DOHH2 (cell line): ENCODE measurements around the gene VGF.
"Not testable (repeated sequence)": the region's sequence is repeated elsewhere in the genome, so short reads cannot be mapped to it uniquely, and the experiment has no call there.

Experiments used
- H3F3A ChIP-seq: fragments of 200-600 bp; sonication (generic), shearing (Covaris generic); 2 replicates; pipeline ENCODE4 v1.6.0; 2016; ENCODE audit warnings: antibody characterized with exemption, mild to moderate bottlenecking; ENCODE audit not compliant: control insufficient read depth, insufficient read depth
- H3K27ac ChIP-seq: fragments of 200-600 bp; sonication (generic); 2 replicates; pipeline ENCODE4 v1.5.1; 2014; ENCODE audit warnings: low read depth, mild to moderate bottlenecking, low read length, moderate library complexity
- H3K27me3 ChIP-seq: fragments of 200-600 bp; sonication (generic); 2 replicates; pipeline ENCODE4 v1.6.1; 2014; ENCODE audit warnings: mild to moderate bottlenecking, low read length, mixed read lengths; ENCODE audit not compliant: control insufficient read depth
- H3K36me3 ChIP-seq: fragments of 200-600 bp; sonication (generic); 2 replicates; pipeline ENCODE4 v1.6.1; 2014; ENCODE audit warnings: mild to moderate bottlenecking, low read length, moderate library complexity, mixed read lengths; ENCODE audit not compliant: control insufficient read depth
- H3K4me1 ChIP-seq: fragments of 200-600 bp; sonication (generic); 2 replicates; pipeline ENCODE4 v1.6.1; 2014; ENCODE audit warnings: mild to moderate bottlenecking, low read length, mixed read lengths; ENCODE audit not compliant: control insufficient read depth
- H3K4me2 ChIP-seq: fragments of 200-600 bp; sonication (generic); 2 replicates; pipeline ENCODE4 v1.6.0; 2014; ENCODE audit warnings: mild to moderate bottlenecking, low read length, moderate library complexity
- H3K4me3 ChIP-seq: fragments of 200-600 bp; sonication (generic); 2 replicates; pipeline ENCODE4 v1.5.1; 2014; ENCODE audit warnings: mild to moderate bottlenecking, low read length, mixed read lengths
- H3K79me2 ChIP-seq: fragments of 200-600 bp; sonication (generic); 2 replicates; pipeline ENCODE4 v1.6.1; 2014; ENCODE audit warnings: mild to moderate bottlenecking, low read length, mixed read lengths; ENCODE audit not compliant: control insufficient read depth
- H3K9me2 ChIP-seq: fragments of 200-600 bp; sonication (generic); replicated peaks from 2 replicates; pipeline ENCODE4 v1.6.1; 2014; ENCODE audit warnings: mild to moderate bottlenecking, low read length, mixed read lengths; ENCODE audit not compliant: control insufficient read depth
- H3K9me3 ChIP-seq: fragments of 200-600 bp; sonication (generic); 2 replicates; pipeline ENCODE4 v1.6.1; 2014; ENCODE audit warnings: antibody characterized with exemption, low read length, mixed read lengths; ENCODE audit not compliant: control insufficient read depth, insufficient read depth
- H4K20me1 ChIP-seq: fragments of 200-600 bp; sonication (generic); 2 replicates; pipeline ENCODE4 v1.6.0; 2014; ENCODE audit warnings: low read depth, mild to moderate bottlenecking, antibody characterized with exemption, low read length, moderate library complexity; ENCODE audit not compliant: control insufficient read depth, insufficient read depth
- EZH2phosphoT487 ChIP-seq: fragments of 200-600 bp; sonication (generic); IDR thresholded peaks from 2 replicates; pipeline ENCODE4 v1.6.1; 2017; ENCODE audit warnings: borderline replicate concordance, mild to moderate bottlenecking, antibody characterized with exemption, low read length, moderate library complexity, mixed read lengths
- TF ChIP-seq, protein P1 (sequence below): fragments of 200-600 bp; sonication (generic); IDR thresholded peaks from one replicate; pipeline ENCODE4 v1.5.1; 2014; ENCODE audit warnings: antibody characterized with exemption, mild to moderate bottlenecking, low read depth, low read length; ENCODE audit not compliant: poor library complexity, severe bottlenecking

Gene VGF

DNA sequence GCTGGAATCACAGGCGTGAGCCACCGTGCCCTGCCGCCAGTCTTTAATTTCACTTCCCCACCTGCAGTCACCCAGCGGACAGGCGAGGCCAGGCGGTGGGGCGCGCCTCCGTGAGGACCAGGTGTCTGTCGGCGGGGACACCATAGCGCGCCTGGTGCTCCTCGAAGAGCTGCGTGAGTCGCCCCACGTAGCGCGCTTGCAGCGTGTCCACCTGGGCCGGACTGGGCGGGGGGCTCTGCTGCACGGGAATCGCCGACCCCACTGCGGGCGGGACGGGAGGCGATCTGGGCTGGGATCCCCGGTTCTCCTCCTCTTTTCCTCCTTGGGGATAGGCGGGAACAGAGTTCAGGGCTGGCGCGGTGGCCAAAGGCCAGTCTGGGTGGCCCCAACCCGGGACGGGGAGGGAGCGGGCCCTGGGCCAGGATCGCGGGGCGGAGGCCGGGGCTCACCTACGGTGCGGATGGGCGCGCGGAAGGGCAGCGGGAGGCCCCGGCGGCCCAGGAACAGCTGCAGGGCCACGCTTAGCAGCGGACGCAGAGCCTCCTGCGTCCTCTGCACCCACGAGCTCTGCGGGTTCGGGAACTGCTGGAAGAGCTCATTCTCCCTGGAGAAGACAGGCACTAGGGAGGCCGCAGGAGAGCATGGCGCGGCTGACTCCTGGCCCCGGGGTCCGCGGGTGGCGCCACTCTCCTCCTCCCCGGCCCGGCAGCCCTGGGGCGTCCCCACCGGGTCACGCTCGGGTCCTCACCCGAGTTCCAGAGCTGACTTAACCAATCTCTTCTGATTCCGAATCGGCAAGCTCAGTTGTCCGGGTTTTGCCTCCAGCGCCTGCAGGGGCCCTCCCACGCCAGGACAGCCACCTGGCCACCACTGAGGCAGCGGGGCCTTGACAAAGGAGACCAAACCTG is 36.6 kb upstream of the VGF start:
- H3K9me3 ChIP-seq = no peaks in the 10 kb centered on the region
- no peaks in the 10 kb centered on the region for H3K36me3 ChIP-seq
- no peaks in the 10 kb centered on the region for H3K9me2 ChIP-seq
- H3K79me2 ChIP-seq = no peaks in the 10 kb centered on the region
- H4K20me1 ChIP-seq = no peaks in the 10 kb centered on the region
- H3K4me2 ChIP-seq = no peak overlapping the region
- peaks cover 11% of the 10 kb centered on the region; the same call in 1 of the 2 replicates for H3K27me3 ChIP-seq
- no peak overlapping the region for H3K4me3 ChIP-seq
- no peaks in the 10 kb centered on the region for H3F3A ChIP-seq
- TF ChIP-seq EZH2phosphoT487 = no peak
- TF ChIP-seq, protein P1, sequence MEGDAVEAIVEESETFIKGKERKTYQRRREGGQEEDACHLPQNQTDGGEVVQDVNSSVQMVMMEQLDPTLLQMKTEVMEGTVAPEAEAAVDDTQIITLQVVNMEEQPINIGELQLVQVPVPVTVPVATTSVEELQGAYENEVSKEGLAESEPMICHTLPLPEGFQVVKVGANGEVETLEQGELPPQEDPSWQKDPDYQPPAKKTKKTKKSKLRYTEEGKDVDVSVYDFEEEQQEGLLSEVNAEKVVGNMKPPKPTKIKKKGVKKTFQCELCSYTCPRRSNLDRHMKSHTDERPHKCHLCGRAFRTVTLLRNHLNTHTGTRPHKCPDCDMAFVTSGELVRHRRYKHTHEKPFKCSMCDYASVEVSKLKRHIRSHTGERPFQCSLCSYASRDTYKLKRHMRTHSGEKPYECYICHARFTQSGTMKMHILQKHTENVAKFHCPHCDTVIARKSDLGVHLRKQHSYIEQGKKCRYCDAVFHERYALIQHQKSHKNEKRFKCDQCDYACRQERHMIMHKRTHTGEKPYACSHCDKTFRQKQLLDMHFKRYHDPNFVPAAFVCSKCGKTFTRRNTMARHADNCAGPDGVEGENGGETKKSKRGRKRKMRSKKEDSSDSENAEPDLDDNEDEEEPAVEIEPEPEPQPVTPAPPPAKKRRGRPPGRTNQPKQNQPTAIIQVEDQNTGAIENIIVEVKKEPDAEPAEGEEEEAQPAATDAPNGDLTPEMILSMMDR = no peak
- no peak overlapping the region for H3K27ac ChIP-seq
- peaks cover 10% of the 10 kb centered on the region for H3K4me1 ChIP-seq

DNA sequence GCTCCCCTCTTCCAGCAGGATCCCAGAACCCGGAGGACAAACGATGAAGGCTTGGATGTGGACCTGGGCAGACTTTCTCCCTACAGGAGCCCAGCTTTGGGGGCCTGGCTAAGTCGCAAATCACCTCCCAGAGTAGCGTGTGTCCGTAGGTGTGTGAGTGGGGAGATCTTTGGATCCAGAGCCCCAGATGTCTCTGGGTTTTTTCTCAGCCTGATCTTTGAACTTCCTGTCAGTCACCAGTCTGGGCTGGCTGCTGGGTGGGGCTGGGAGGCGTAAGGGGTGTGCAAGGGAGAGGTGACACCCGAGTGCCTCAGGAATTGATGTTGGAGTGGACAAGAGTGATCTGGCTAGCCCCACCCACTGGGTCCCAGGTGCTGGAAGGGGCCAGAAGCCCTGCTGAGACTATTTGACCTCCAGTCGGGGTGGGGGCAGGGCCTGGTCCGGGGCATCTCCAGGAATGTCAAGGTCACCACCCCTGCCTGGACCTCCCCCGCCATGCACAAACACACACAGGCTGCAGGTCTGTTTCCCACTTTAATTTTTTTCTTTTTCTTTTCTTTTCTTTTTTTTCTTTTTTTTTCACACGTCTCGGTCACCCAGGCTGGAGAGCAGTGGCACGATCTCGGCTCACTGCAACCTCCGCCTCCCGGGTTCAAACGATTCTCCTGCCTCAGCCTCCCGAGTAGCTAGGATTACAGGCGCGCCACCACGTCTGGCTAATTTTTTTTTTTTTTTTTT is 35.7 kb upstream of the VGF start, which contains the start of gene MOGAT3:
Gene MOGAT3, minus strand, starts transcription at position 175 of the 738 bp plus-strand sequence. CDS start 182 bp downstream, outside the sequence.
- Histone ChIP-seq H3K36me3 (no peaks in the 10 kb centered on the region), H3K27me3 (peaks cover 11% of the 10 kb centered on the region; the same call in 1 of the 2 replicates), H3K9me2 (no peaks in the 10 kb centered on the region), H3K4me3 (no peak within 1 kb of the TSS), H3K9me3 (no peaks in the 10 kb centered on the region), H3K79me2 (no peaks in the 10 kb centered on the region), H3K4me1 (peaks cover 10% of the 10 kb centered on the region), H4K20me1 (no peaks in the 10 kb centered on the region), H3K27ac (no peak within 1 kb of the TSS), H3K4me2 (no peak within 1 kb of the TSS), H3F3A (no peaks in the 10 kb centered on the region)
- TF ChIP-seq EZH2phosphoT487 = no peak

DNA sequence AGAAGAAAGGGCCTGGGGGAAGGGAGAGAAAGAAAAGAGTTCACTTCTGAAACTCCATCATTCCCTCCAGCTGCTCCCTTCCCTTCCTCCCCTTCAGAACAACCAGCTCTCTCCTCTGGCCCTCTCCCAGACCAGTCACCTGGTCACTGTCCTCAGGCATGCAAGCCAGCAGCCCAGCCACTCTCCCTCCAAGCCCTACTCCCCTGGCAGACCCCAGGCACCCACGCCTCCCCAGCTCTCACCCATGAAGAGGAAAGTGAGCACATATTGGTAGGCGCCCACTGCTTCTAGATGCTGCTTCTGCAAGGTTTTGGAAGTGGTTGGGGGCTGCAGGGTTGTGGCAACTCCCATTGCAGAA is 35.1 kb upstream of the VGF start:
- peaks cover 10% of the 10 kb centered on the region for H3K4me1 ChIP-seq
- H3K4me3 ChIP-seq = no peak overlapping the region
- H3F3A ChIP-seq = no peaks in the 10 kb centered on the region
- no peaks in the 10 kb centered on the region for H3K9me3 ChIP-seq
- H3K27me3 ChIP-seq = peaks cover 11% of the 10 kb centered on the region; the same call in 1 of the 2 replicates
- no peaks in the 10 kb centered on the region for H4K20me1 ChIP-seq
- no peak overlapping the region for H3K4me2 ChIP-seq
- no peaks in the 10 kb centered on the region for H3K9me2 ChIP-seq
- TF ChIP-seq, protein P1 = no peak
- TF ChIP-seq EZH2phosphoT487 = no peak
- H3K79me2 ChIP-seq = no peaks in the 10 kb centered on the region
- no peak overlapping the region for H3K27ac ChIP-seq
- H3K36me3 ChIP-seq = no peaks in the 10 kb centered on the region

DNA sequence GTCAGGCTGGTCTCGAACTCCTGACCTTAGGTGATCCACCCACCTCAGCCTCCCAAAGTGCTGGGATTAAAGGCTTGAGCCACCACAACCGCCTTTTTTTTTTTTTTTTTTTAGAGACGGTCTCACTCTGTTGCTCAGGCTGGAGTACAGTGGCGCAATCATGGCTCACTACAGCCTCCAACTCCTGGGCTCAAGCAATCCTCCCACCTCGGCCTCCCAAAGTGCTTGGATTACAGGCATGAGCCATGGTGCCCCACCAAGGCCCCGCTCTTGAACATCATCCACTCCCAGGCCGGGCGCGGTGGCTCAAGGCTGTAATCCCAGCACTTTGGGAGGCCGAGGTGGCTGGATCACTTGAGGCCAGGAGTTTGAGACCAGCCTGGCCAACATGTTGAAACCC is 34.2 kb upstream of the VGF start:
- not testable (repeated sequence) for H3F3A ChIP-seq, H3K4me2 ChIP-seq, H4K20me1 ChIP-seq, H3K36me3 ChIP-seq, H3K9me3 ChIP-seq, H3K79me2 ChIP-seq, H3K4me3 ChIP-seq, H3K27ac ChIP-seq, H3K9me2 ChIP-seq
- peaks cover 11% of the 10 kb centered on the region for H3K27me3 ChIP-seq
- peaks cover 10% of the 10 kb centered on the region for H3K4me1 ChIP-seq
